ENCODE measurements around the gene ABCC6.

GRCh38 chr16:16184594-16184993, 38.7 kb downstream of the ABCC6 start:
- TF ChIP-seq POLR2A (IDR thresholded peaks at IDR 0.05) (no peak), CTCF (IDR thresholded peaks at IDR 0.05 in 8 of 11, conservative IDR thresholded peaks at IDR 0.05 in 3 of 11) (no peak), POLR2AphosphoS5 (IDR thresholded peaks at IDR 0.05) (no peak)

All from spleen (tissue), 7 donors.